ENCODE results near the gene TMEM225.
"Not testable (repeated sequence)": the region's sequence is repeated elsewhere in the genome, so short reads cannot be mapped to it uniquely, and the experiment has no call there.

The TMEM225 gene

DNA sequence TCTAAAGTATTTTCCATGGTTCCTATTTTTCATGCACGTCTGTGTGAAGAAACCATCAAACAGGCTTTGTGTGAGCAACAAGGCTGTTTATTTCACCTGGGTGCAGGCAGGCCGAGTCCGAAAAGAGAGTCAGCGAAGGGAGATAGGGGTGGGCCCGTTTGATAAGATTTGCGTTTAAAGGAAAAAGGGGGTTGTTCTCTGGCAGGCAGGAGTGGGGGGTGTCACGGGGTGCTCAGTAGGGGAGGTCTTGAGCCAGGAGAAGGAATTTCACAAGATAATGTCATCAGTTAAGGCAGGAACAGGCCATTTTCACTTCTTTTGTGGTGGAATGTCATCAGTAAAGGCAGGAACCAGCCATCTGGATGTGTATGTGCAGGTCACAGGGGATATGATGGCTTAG, 20.2 kb downstream of the TMEM225 start:
- H3K4me3 ChIP-seq (ENCODE audit: low read length in 2 of 2); H3K27ac ChIP-seq (ENCODE audit: low read length); H3K27me3 ChIP-seq (ENCODE audit: control insufficient read depth in 1 of 2, insufficient read depth in 2 of 2, low read length in 2 of 2); H3K9ac ChIP-seq (ENCODE audit: low read length in 2 of 2); H3K4me1 ChIP-seq (ENCODE audit: control insufficient read depth, insufficient read depth, low read length); H3K9me3 ChIP-seq (ENCODE audit: control insufficient read depth in 2 of 2, low read length in 2 of 2); H3K36me3 ChIP-seq (ENCODE audit: control insufficient read depth in 2 of 2, insufficient read depth in 2 of 2, low read length in 2 of 2): not testable (repeated sequence)

DNA sequence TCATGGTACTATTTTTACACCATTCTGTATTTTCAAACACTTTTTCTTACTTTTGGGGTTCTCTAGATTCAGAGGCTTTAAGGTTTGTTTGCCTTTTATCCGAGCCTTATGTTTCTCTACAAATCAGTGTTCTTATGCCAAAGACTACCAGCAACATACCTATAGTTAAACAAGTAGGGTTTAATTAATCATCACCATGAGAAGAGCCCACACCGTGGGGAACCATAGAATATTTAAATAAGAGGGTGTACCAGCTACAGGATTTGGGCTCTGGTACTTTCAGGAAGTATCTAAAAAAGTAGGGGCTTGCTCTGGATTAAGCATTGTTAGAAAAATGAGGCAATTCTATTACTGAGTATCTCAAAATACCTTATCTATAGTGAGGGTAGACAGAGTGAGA, 25.7 kb downstream of the TMEM225 start:
- H3K27ac ChIP-seq (ENCODE audit: low read length), result no peak overlapping the region
- H3K4me3 ChIP-seq (ENCODE audit: low read length in 2 of 2), result no peak overlapping the region
- H3K9ac ChIP-seq (ENCODE audit: low read length in 2 of 2), result no peak overlapping the region
- no peaks in the 10 kb centered on the region for H3K27me3 ChIP-seq (ENCODE audit: control insufficient read depth in 1 of 2, insufficient read depth in 2 of 2, low read length in 2 of 2)
- no peaks in the 10 kb centered on the region for H3K4me1 ChIP-seq (ENCODE audit: control insufficient read depth, insufficient read depth, low read length)
- H3K9me3 ChIP-seq (ENCODE audit: control insufficient read depth in 2 of 2, low read length in 2 of 2), result no peaks in the 10 kb centered on the region
- H3K36me3 ChIP-seq (ENCODE audit: control insufficient read depth in 2 of 2, insufficient read depth in 2 of 2, low read length in 2 of 2), result no peaks in the 10 kb centered on the region

DNA sequence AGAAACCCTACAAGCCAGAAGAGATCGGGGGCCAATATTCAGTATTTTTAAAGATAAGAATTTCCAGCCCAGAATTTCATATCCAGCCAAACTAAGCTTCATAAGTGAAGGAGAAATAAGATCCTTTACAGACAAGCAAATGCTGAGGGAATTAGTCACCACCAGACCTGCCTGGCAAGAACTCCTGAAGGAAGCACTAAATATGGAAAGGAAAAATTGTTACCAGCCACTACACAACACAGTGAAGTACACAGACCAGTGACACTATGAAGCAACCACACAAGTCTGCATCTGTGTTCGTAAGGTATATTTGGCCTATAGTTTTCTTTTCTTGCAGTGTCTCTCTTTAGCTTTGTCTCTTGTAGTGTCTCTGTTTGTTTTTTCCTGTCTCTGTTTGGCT, 29.0 kb downstream of the TMEM225 start:
- no peak overlapping the region for H3K27ac ChIP-seq (ENCODE audit: low read length)
- peaks cover 0 to 2% of the 10 kb centered on the region in 2 donors for H3K27me3 ChIP-seq (ENCODE audit: control insufficient read depth in 1 of 2, insufficient read depth in 2 of 2, low read length in 2 of 2)
- H3K36me3 ChIP-seq (ENCODE audit: control insufficient read depth in 2 of 2, insufficient read depth in 2 of 2, low read length in 2 of 2), result no peaks in the 10 kb centered on the region
- no peak overlapping the region for H3K4me3 ChIP-seq (ENCODE audit: low read length in 2 of 2)
- no peak overlapping the region for H3K9ac ChIP-seq (ENCODE audit: low read length in 2 of 2)
- H3K9me3 ChIP-seq (ENCODE audit: control insufficient read depth in 2 of 2, low read length in 2 of 2), result no peaks in the 10 kb centered on the region
- H3K4me1 ChIP-seq (ENCODE audit: control insufficient read depth, insufficient read depth, low read length), result no peaks in the 10 kb centered on the region

DNA sequence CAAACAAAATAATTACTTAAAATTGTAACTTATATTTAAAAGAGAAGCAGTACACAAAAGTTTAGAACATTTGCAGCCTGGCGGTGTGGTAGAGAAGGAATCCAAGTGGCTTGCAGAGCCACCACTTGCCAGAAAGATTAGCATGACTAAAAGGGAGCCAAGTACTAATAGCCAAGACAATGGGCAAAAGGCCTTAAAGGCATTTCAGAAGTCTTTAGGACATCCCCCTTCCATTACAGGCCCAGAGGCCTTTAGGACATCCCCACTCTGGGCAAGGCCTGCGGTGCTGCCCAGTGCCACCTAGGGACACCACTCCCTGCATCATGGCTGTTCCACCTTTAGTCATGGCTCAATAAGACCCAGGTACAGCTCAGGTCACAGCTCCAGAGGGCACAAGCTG, 32.4 kb downstream of the TMEM225 start:
- Histone ChIP-seq H3K27ac (ENCODE audit: low read length) (no peak overlapping the region), H3K36me3 (ENCODE audit: control insufficient read depth in 2 of 2, insufficient read depth in 2 of 2, low read length in 2 of 2) (no peaks in the 10 kb centered on the region), H3K9ac (ENCODE audit: low read length in 2 of 2) (no peak overlapping the region), H3K4me3 (ENCODE audit: low read length in 2 of 2) (no peak overlapping the region), H3K4me1 (ENCODE audit: control insufficient read depth, insufficient read depth, low read length) (no peaks in the 10 kb centered on the region), H3K27me3 (ENCODE audit: control insufficient read depth in 1 of 2, insufficient read depth in 2 of 2, low read length in 2 of 2) (peaks cover 0 to 2% of the 10 kb centered on the region in 2 donors), H3K9me3 (ENCODE audit: control insufficient read depth in 2 of 2, low read length in 2 of 2) (no peaks in the 10 kb centered on the region)

DNA sequence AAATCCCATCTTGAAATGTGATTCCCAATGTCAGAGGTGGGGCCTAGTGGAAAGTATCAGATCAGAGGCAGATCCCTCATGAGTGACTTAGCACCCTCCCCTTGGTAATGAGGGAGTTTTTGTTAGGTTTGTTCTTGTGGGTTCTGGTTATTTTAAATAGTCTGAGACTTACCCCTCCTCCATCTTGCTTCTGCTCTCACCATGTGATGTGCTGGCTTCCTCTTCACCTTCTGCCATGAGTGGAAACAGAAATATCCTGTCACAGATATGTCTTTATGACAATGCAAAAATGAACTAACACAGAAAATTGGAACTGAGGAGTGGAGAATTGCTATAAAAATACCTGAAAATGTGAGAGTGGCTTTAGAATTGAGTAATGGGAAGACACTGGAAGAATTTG, 33.1 kb downstream of the TMEM225 start:
- peaks cover 0 to 2% of the 10 kb centered on the region in 2 donors for H3K27me3 ChIP-seq (ENCODE audit: control insufficient read depth in 1 of 2, insufficient read depth in 2 of 2, low read length in 2 of 2)
- no peak overlapping the region for H3K9ac ChIP-seq (ENCODE audit: low read length in 2 of 2)
- H3K27ac ChIP-seq (ENCODE audit: low read length), result no peak overlapping the region
- no peaks in the 10 kb centered on the region for H3K4me1 ChIP-seq (ENCODE audit: control insufficient read depth, insufficient read depth, low read length)
- no peaks in the 10 kb centered on the region for H3K9me3 ChIP-seq (ENCODE audit: control insufficient read depth in 2 of 2, low read length in 2 of 2)
- H3K4me3 ChIP-seq (ENCODE audit: low read length in 2 of 2), result no peak overlapping the region
- H3K36me3 ChIP-seq (ENCODE audit: control insufficient read depth in 2 of 2, insufficient read depth in 2 of 2, low read length in 2 of 2), result no peaks in the 10 kb centered on the region

DNA sequence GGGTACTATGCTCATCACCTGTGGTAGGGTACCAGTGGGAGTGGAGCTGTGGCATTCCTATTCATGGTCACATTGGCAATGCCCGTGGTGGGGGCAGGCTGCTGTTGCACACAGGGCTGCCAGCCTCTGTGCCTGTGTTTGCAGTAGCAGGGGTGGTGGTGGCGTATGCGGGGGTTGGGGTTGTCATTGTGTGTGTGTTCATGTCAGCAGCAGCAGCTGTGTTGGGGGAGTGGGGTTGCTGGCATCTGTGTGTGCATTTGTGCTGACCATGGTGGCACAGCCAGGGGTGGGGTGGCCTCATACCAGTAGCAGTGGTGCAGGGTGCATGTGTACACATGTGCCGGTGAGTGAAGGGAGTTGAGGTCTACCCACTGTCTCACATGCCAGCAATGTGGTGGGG, 34.4 kb downstream of the TMEM225 start:
- Histone ChIP-seq H3K9ac (ENCODE audit: low read length in 2 of 2) (no peak overlapping the region), H3K27ac (ENCODE audit: low read length) (no peak overlapping the region), H3K9me3 (ENCODE audit: control insufficient read depth in 2 of 2, low read length in 2 of 2) (no peaks in the 10 kb centered on the region), H3K4me1 (ENCODE audit: control insufficient read depth, insufficient read depth, low read length) (no peaks in the 10 kb centered on the region), H3K36me3 (ENCODE audit: control insufficient read depth in 2 of 2, insufficient read depth in 2 of 2, low read length in 2 of 2) (no peaks in the 10 kb centered on the region), H3K4me3 (ENCODE audit: low read length in 2 of 2) (no peak overlapping the region), H3K27me3 (ENCODE audit: control insufficient read depth in 1 of 2, insufficient read depth in 2 of 2, low read length in 2 of 2) (peaks cover 0 to 2% of the 10 kb centered on the region in 2 donors)

DNA sequence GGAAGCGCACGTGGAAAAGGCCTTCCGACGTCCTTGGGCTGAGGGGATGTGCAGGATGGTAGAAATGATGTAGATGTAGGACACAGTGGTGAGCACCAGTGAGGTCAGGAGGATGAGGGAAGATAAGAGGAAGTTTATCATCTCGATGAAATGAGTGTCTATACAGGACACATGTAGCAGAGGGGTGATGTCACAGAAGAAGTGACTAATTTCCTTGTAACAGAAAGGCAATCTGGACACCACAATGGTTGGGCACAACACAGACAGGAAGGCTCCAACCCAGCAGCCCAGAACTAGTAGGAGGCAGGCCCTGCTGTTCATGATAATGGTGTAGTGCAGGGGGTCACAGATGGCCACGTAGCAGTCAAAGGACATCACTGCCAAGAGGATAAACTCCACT, 44.3 kb downstream of the TMEM225 start:
- Histone ChIP-seq H3K27ac (ENCODE audit: low read length) (no peak overlapping the region), H3K4me1 (ENCODE audit: control insufficient read depth, insufficient read depth, low read length) (no peaks in the 10 kb centered on the region), H3K9me3 (ENCODE audit: control insufficient read depth in 2 of 2, low read length in 2 of 2) (peaks cover 0 to 4% of the 10 kb centered on the region in 2 donors), H3K4me3 (ENCODE audit: low read length in 2 of 2) (no peak overlapping the region), H3K27me3 (ENCODE audit: control insufficient read depth in 1 of 2, insufficient read depth in 2 of 2, low read length in 2 of 2) (no peaks in the 10 kb centered on the region), H3K9ac (ENCODE audit: low read length in 2 of 2) (no peak overlapping the region), H3K36me3 (ENCODE audit: control insufficient read depth in 2 of 2, insufficient read depth in 2 of 2, low read length in 2 of 2) (no peaks in the 10 kb centered on the region)

DNA sequence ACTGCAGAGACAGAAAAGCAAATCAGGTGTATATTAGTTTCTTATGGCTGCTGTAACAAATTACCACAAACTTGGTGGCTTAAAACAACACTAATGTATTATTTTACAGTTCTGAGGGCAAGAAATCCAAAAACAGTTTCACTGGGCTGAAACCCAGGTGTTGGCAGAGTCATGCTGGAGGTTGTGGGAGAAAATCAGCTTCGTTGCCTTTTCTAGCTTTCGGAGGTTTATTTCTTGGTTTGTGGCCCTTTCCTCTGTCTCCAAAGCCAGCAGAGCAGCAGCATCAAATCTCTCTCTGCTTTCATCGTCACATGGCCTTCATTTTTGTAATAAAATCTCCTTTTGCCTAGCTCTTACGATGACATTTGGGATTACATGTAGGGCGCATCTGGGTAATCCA, 46.3 kb downstream of the TMEM225 start:
- Histone ChIP-seq H3K27me3 (ENCODE audit: control insufficient read depth in 1 of 2, insufficient read depth in 2 of 2, low read length in 2 of 2) (no peaks in the 10 kb centered on the region), H3K27ac (ENCODE audit: low read length) (no peak overlapping the region), H3K9me3 (ENCODE audit: control insufficient read depth in 2 of 2, low read length in 2 of 2) (peaks cover 0 to 4% of the 10 kb centered on the region in 2 donors)

DNA sequence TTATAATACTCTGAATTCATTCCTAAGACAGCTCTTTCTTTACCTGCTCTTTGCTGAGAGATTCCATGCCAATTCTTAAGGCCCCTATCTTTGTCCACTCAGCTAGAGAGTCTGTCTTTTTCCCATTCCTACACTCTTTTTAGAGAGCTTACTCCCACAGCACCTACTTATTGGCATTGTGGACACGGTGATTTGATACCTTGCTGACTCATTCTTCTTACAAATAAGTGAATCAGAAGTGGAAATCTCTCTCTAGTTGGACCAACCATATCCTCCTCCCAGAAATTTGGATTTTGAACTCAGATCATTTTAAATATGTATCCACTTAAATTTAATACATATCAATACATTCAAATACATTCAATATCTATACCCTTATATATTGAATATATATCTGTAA, 46.8 kb downstream of the TMEM225 start:
- H3K27me3 ChIP-seq (ENCODE audit: control insufficient read depth in 1 of 2, insufficient read depth in 2 of 2, low read length in 2 of 2), result no peaks in the 10 kb centered on the region
- no peak overlapping the region for H3K4me3 ChIP-seq (ENCODE audit: low read length in 2 of 2)
- H3K9me3 ChIP-seq (ENCODE audit: control insufficient read depth in 2 of 2, low read length in 2 of 2), result peaks cover 0 to 4% of the 10 kb centered on the region in 2 donors
- H3K9ac ChIP-seq (ENCODE audit: low read length in 2 of 2), result no peak overlapping the region
- no peaks in the 10 kb centered on the region for H3K4me1 ChIP-seq (ENCODE audit: control insufficient read depth, insufficient read depth, low read length)
- no peak overlapping the region for H3K27ac ChIP-seq (ENCODE audit: low read length)
- H3K36me3 ChIP-seq (ENCODE audit: control insufficient read depth in 2 of 2, insufficient read depth in 2 of 2, low read length in 2 of 2), result no peaks in the 10 kb centered on the region

More for the DNA sequence above, 46.3 kb downstream of the TMEM225 start:
- Histone ChIP-seq H3K36me3 (ENCODE audit: control insufficient read depth in 2 of 2, insufficient read depth in 2 of 2, low read length in 2 of 2) (no peaks in the 10 kb centered on the region), H3K9ac (ENCODE audit: low read length in 2 of 2) (no peak overlapping the region), H3K4me1 (ENCODE audit: control insufficient read depth, insufficient read depth, low read length) (no peaks in the 10 kb centered on the region), H3K4me3 (ENCODE audit: low read length in 2 of 2) (no peak overlapping the region)

DNA sequence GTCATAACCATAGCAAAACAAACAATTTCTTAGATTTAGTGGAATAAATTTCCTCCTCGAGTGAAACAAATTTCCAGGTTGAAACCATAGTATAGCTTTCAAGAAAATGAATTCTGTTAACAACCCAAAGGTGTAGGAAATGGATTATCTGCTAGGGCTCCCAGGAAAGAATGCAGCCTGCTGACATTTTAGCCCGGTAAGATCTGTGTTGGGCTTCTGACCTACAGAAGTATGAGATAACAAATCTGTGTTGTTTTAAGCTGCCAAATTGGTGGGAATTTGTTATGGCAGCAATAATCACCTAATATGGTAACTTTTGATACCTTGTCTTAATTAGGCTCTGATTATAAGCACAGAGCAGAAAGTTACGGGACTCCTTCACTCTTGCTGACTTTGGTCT, 47.3 kb downstream of the TMEM225 start:
- H3K4me3 ChIP-seq (ENCODE audit: low read length in 2 of 2), result no peak overlapping the region
- no peaks in the 10 kb centered on the region for H3K36me3 ChIP-seq (ENCODE audit: control insufficient read depth in 2 of 2, insufficient read depth in 2 of 2, low read length in 2 of 2)
- H3K9me3 ChIP-seq (ENCODE audit: control insufficient read depth in 2 of 2, low read length in 2 of 2), result peaks cover 0 to 4% of the 10 kb centered on the region in 2 donors
- no peak overlapping the region for H3K27ac ChIP-seq (ENCODE audit: low read length)
- H3K4me1 ChIP-seq (ENCODE audit: control insufficient read depth, insufficient read depth, low read length), result no peaks in the 10 kb centered on the region
- H3K9ac ChIP-seq (ENCODE audit: low read length in 2 of 2), result no peak overlapping the region
- H3K27me3 ChIP-seq (ENCODE audit: control insufficient read depth in 1 of 2, insufficient read depth in 2 of 2, low read length in 2 of 2), result no peaks in the 10 kb centered on the region

DNA sequence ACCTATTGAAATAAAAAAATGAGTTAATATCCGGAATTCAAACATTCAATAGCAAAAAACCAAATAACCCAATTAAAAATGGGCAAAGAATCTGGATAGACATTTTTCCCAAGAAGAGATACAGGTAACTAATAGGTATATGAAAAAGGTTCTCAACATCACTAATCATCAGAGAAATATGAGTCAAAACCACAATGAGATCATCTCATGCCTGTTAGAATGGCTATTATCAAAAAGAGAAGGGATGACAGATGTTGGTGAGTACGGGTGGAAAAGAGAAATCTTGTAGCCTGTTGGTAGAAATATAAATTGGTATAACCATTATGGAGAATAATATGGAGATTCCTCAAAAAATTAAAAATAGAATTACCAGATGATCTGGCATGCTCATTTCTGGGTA, 52.4 kb downstream of the TMEM225 start:
- H3K36me3 ChIP-seq (ENCODE audit: control insufficient read depth in 2 of 2, insufficient read depth in 2 of 2, low read length in 2 of 2), result no peaks in the 10 kb centered on the region

More for the DNA sequence above, 52.4 kb downstream of the TMEM225 start:
- H3K4me3 ChIP-seq (ENCODE audit: low read length in 2 of 2), result no peak overlapping the region
- H3K27ac ChIP-seq (ENCODE audit: low read length), result no peak overlapping the region
- H3K9me3 ChIP-seq (ENCODE audit: control insufficient read depth in 2 of 2, low read length in 2 of 2), result no peaks in the 10 kb centered on the region
- H3K27me3 ChIP-seq (ENCODE audit: control insufficient read depth in 1 of 2, insufficient read depth in 2 of 2, low read length in 2 of 2), result no peaks in the 10 kb centered on the region
- no peaks in the 10 kb centered on the region for H3K4me1 ChIP-seq (ENCODE audit: control insufficient read depth, insufficient read depth, low read length)
- no peak overlapping the region for H3K9ac ChIP-seq (ENCODE audit: low read length in 2 of 2)
